WTC11 (cell line): ENCODE data around the gene MAP1LC3A. TPM values are rescaled to one million over a fixed set of nuclear protein-coding genes. Genes with fewer than 3 reads are reported as not detected.
A peak's percentile ranks its signal among the peaks of the same experiment; 100 is the strongest.

Experiments
- ATAC-seq: fragments of 200-7000 bp; cut with Tn5 transposase; 2 replicates; pipeline ENCODE4 v1.10.0; 2021; ENCODE audit warnings: mild to moderate bottlenecking, moderate library complexity
- CTCF ChIA-PET: fragments of 300-600 bp; sonication (Branson Sonifier 250); formaldehyde crosslinking; loops from one replicate; lab custom pipeline; 2021; ENCODE audit warnings: antibody characterized with exemption; lab: Charles Lee
- POLR2A ChIA-PET: fragments of 350-600 bp; sonication (Branson Sonifier 250); formaldehyde crosslinking; loops from one replicate; lab custom pipeline; 2021; ENCODE audit warnings: antibody characterized with exemption; lab: Charles Lee
- DNase-seq: peaks from one replicate; pipeline ENCODE4 v3.0.0; 2021; ENCODE audit warnings: low spot score
- H3K27ac Mint-ChIP-seq: 2 replicates; pipeline ENCODE4 v1.8.0; 2021; ENCODE audit warnings: mixed read lengths
- H3K27me3 Mint-ChIP-seq: 2 replicates; pipeline ENCODE4 v1.8.0; 2021; ENCODE audit warnings: low read depth, mild to moderate bottlenecking, moderate library complexity, mixed read lengths
- H3K36me3 Mint-ChIP-seq: 2 replicates; pipeline ENCODE4 v1.8.0; 2021; ENCODE audit warnings: mixed read lengths
- H3K4me1 Mint-ChIP-seq: 2 replicates; pipeline ENCODE4 v1.8.0; 2022; ENCODE audit warnings: mixed read lengths
- H3K4me3 Mint-ChIP-seq: 2 replicates; pipeline ENCODE4 v1.8.0; 2021; ENCODE audit warnings: mild to moderate bottlenecking, moderate library complexity, mixed read lengths
- H3K9me3 Mint-ChIP-seq: 2 replicates; pipeline ENCODE4 v1.8.0; 2021; ENCODE audit warnings: mixed read lengths
- ATF3 ChIP-seq: sonication (generic); formaldehyde crosslinking; conservative IDR thresholded peaks from 2 replicates; pipeline ENCODE4 v1.8.1; 2022; ENCODE audit warnings: mild to moderate bottlenecking, missing genetic modification reagents
- CREB1 ChIP-seq: sonication (generic); formaldehyde crosslinking; IDR thresholded peaks from 2 replicates; pipeline ENCODE4 v1.8.0; 2023; ENCODE audit warnings: mild to moderate bottlenecking, missing genetic modification reagents
- E2F4 ChIP-seq: sonication (generic); formaldehyde crosslinking; IDR thresholded peaks from 2 replicates; pipeline ENCODE4 v1.8.1; 2022; ENCODE audit warnings: low read depth, mild to moderate bottlenecking, moderate library complexity, missing genetic modification reagents, borderline replicate concordance
- ELF4 ChIP-seq: sonication (generic); formaldehyde crosslinking; IDR thresholded peaks from 2 replicates; pipeline ENCODE4 v1.8.1; 2022; ENCODE audit warnings: low read depth, mild to moderate bottlenecking, moderate library complexity, missing genetic modification reagents
- FOXJ3 ChIP-seq: sonication (generic); formaldehyde crosslinking; IDR thresholded peaks from 2 replicates; pipeline ENCODE4 v1.9.0; 2021; ENCODE audit warnings: missing genetic modification reagents, mild to moderate bottlenecking, borderline replicate concordance
- FOXK1 ChIP-seq: sonication (generic); formaldehyde crosslinking; IDR thresholded peaks from 2 replicates; pipeline ENCODE4 v1.8.0; 2022; ENCODE audit warnings: mild to moderate bottlenecking, moderate library complexity, missing genetic modification reagents
- FOXP4 ChIP-seq: sonication (generic); formaldehyde crosslinking; IDR thresholded peaks from 2 replicates; pipeline ENCODE4 v1.8.0; 2022; ENCODE audit warnings: mild to moderate bottlenecking, missing genetic modification reagents
- GRHL2 ChIP-seq: fragments of 250-450 bp; sonication (Bioruptor Pico); IDR thresholded peaks from 2 replicates; pipeline ENCODE4 v1.8.0; 2022; ENCODE audit warnings: mild to moderate bottlenecking, moderate library complexity; ENCODE audit not compliant: insufficient replicate concordance, severe bottlenecking
- GTF2I ChIP-seq: fragments of 250-450 bp; sonication (Bioruptor Pico); conservative IDR thresholded peaks from 2 replicates; pipeline ENCODE4 v1.4.0; 2021; ENCODE audit warnings: mild to moderate bottlenecking
- HMGA2 ChIP-seq: fragments of 250-450 bp; sonication (Bioruptor Pico); IDR thresholded peaks from 2 replicates; pipeline ENCODE4 v1.4.0; 2021; ENCODE audit warnings: mild to moderate bottlenecking, moderate library complexity
- NFE2L1 ChIP-seq: sonication (generic); formaldehyde crosslinking; IDR thresholded peaks from 2 replicates; pipeline ENCODE4 v1.8.1; 2023; ENCODE audit warnings: missing genetic modification reagents
- NR1H2 ChIP-seq: sonication (generic); formaldehyde crosslinking; IDR thresholded peaks from 2 replicates; pipeline ENCODE4 v1.9.0; 2021; ENCODE audit warnings: mild to moderate bottlenecking, moderate library complexity, missing genetic modification reagents
- NR2C2 ChIP-seq: sonication (generic); formaldehyde crosslinking; IDR thresholded peaks from 2 replicates; pipeline ENCODE4 v1.8.0; 2022; ENCODE audit warnings: mild to moderate bottlenecking, missing genetic modification reagents
- PRRX2 ChIP-seq: fragments of 250-450 bp; sonication (Bioruptor Pico); IDR thresholded peaks from 2 replicates; pipeline ENCODE4 v1.8.0; 2021; ENCODE audit warnings: mild to moderate bottlenecking
- SP1 ChIP-seq: sonication (generic); formaldehyde crosslinking; conservative IDR thresholded peaks from 2 replicates; pipeline ENCODE4 v1.8.1; 2022; ENCODE audit warnings: missing genetic modification reagents
- TP53 ChIP-seq: sonication (generic); formaldehyde crosslinking; IDR thresholded peaks from 2 replicates; pipeline ENCODE4 v1.8.1; 2023; ENCODE audit warnings: mild to moderate bottlenecking, missing genetic modification reagents
- ZBTB21 ChIP-seq: sonication (generic); formaldehyde crosslinking; IDR thresholded peaks from 2 replicates; pipeline ENCODE4 v1.8.1; 2023; ENCODE audit warnings: mild to moderate bottlenecking, missing genetic modification reagents, borderline replicate concordance
- ZBTB43 ChIP-seq: sonication (generic); formaldehyde crosslinking; IDR thresholded peaks from 2 replicates; pipeline ENCODE4 v1.8.1; 2023; ENCODE audit warnings: mild to moderate bottlenecking, missing genetic modification reagents
- ZNF425 ChIP-seq: fragments of 250-450 bp; sonication (Bioruptor Pico); conservative IDR thresholded peaks from 2 replicates; pipeline ENCODE4 v1.9.0; 2021; ENCODE audit warnings: mild to moderate bottlenecking
- total RNA-seq: library from RNA; stranded (reverse); gene quantifications from 3 replicates; pipeline ENCODE4 v1.2.3, GENCODE V29; 2021

Gene MAP1LC3A
- total RNA-seq, 1 experiment from 2014 or later, result 7.5 TPM

GRCh38 chr20:34570859-34571306, 12.4 kb downstream of the MAP1LC3A start:
- DNase-seq (no peak), ATAC-seq (no peak)
- Mint-ChIP-seq H3K27ac (peak overlapping the region; percentile 47; the same call in 1 of the 2 replicates), H3K4me3 (no peak overlapping the region), H3K9me3 (no peaks in the 10 kb centered on the region), H3K36me3 (peaks cover 8% of the 10 kb centered on the region; the same call in 1 of the 2 replicates), H3K27me3 (no peaks in the 10 kb centered on the region), H3K4me1 (peaks cover 23% of the 10 kb centered on the region)
- no peak for TF ChIP-seq ZNF425 (CRISPR knock-in tag)
- TF ChIP-seq TP53, result no peak
- no peak for TF ChIP-seq NR1H2
- no peak for TF ChIP-seq FOXK1 (CRISPR knock-in tag)
- no peak for TF ChIP-seq ATF3 (CRISPR knock-in tag)
- TF ChIP-seq FOXP4 (CRISPR knock-in tag), result no peak
- TF ChIP-seq ZBTB43 (CRISPR knock-in tag), result no peak
- TF ChIP-seq SP1 (CRISPR knock-in tag), result no peak
- ChIA-PET POLR2A (no interaction called here), CTCF (interaction anchor here (0.8 to 1.4 kb wide), 6 partner anchors 8 to 137 kb away, joined by 3 to 6 read pairs (median 3); partner anchors contain the start of gene MAP1LC3A)

- CTCF ChIA-PET, result interaction anchor here (0.9 to 1.4 kb wide), 5 partner anchors 9 to 136 kb away, joined by 3 to 6 read pairs (median 3); partner anchors contain the start of gene MAP1LC3A
- Mint-ChIP-seq H3K4me1 (peaks cover 23% of the 10 kb centered on the region), H3K27me3 (no peaks in the 10 kb centered on the region), H3K36me3 (peaks cover 8% of the 10 kb centered on the region; the same call in 1 of the 2 replicates), H3K4me3 (no peak overlapping the region)
- POLR2A ChIA-PET, result no interaction called here
- no peak for ATAC-seq
- TF ChIP-seq NR2C2 (no peak), HMGA2 (CRISPR knock-in tag) (no peak), ELF4 (CRISPR knock-in tag) (no peak), CREB1 (CRISPR knock-in tag) (no peak)
- TF ChIP-seq, all 79 proteins: peak for 0
- Mint-ChIP-seq H3K27ac (no peak overlapping the region), H3K9me3 (no peaks in the 10 kb centered on the region)
- no peak for DNase-seq
These were observed 13.2 kb downstream of the MAP1LC3A start for GRCh38 chr20:34571753-34572152.

GRCh38 chr20:34573541-34574300, 15.2 kb downstream of the MAP1LC3A start:
- H3K9me3 Mint-ChIP-seq, result no peaks in the 10 kb centered on the region
- ChIA-PET POLR2A (no interaction called here), CTCF (interaction anchor here (1.0 to 1.6 kb wide), 2 partner anchors 29 to 196 kb away, joined by 3 to 4 read pairs; no protein-coding TSS in a partner anchor)
- peaks cover 8% of the 10 kb centered on the region; the same call in 1 of the 2 replicates for H3K36me3 Mint-ChIP-seq
- H3K4me1 Mint-ChIP-seq, result peaks cover 10% of the 10 kb centered on the region
- H3K27me3 Mint-ChIP-seq, result no peaks in the 10 kb centered on the region
- DNase-seq, result no peak
- no peak for ATAC-seq
- H3K4me3 Mint-ChIP-seq, result no peak overlapping the region
- no peak overlapping the region for H3K27ac Mint-ChIP-seq
- TF ChIP-seq GRHL2 (CRISPR knock-in tag) (no peak), FOXP4 (CRISPR knock-in tag) (no peak), ZNF425 (CRISPR knock-in tag) (no peak), FOXK1 (CRISPR knock-in tag) (no peak), PRRX2 (no peak), FOXJ3 (CRISPR knock-in tag) (no peak), ZBTB21 (no peak), E2F4 (CRISPR knock-in tag) (no peak), GTF2I (CRISPR knock-in tag) (no peak), NFE2L1 (CRISPR knock-in tag) (no peak)
